Measurements from ENCODE around the gene LRP5. TPM values are rescaled to one million over a fixed set of nuclear protein-coding genes. Genes with fewer than 3 reads are reported as not detected.

LRP5 gene
- total RNA-seq, 1 experiment from 2014 or later: 28.3 TPM

GRCh38 chr11:68311160-68312116 lies 953 bp upstream of the LRP5 start:
- peak; percentile 63 for DNase-seq
- Histone ChIP-seq H3K4me3 (ENCODE audit: insufficient read depth, low read depth, low read length) (peak overlapping the region; percentile 34), H3K27me3 (ENCODE audit: control insufficient read depth, insufficient read depth, low read length) (0 out of 2 replicates have a peak, but pooled peaks cover 2% of the 10 kb centered on the region), H3K36me3 (replicated peaks; ENCODE audit: control insufficient read depth, insufficient read depth, low read length) (no peaks in the 10 kb centered on the region)

DNA sequence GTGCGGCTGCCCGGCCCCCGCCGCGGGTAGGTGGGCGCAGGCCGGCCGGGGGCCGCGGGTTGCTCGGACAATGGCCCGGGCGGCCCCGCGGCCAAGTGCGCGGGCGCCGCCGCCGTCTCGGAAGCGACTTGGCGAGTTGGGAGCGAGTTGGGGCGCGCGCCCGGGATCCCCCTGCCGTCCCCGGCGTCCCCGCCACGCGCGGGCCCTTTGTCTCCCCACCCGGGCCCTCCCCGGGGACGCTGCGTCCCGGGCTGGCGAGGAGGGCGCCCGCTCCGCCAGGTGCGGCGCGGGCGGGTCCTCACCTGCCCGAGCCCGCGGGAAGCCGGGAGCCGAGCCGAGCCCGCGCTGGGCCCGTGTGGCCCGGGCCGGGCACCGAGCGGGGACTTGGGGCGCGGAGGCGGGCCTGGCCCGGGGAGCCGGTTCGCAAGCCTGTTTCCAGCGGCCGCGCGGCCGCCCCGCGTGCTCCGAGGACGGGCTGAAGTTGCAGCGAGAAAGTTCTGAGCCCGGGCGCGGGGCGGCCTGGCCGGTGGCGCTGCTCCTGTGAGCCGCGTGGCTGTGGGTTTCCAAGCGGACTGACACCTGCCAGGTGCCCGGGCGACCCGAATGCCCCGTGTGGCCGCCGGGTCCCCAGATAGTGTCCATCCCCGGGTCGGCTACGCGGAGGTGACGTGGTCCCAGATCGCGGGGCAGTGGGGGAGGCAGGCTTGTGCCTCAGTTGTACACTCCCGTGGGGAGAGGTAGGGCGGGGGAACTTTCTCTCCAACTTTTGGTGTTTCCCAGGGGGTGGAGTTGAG lies 586 bp downstream of the LRP5 start:
- peak; percentile 89 for DNase-seq
- Histone ChIP-seq H3K36me3 (replicated peaks; ENCODE audit: control insufficient read depth, insufficient read depth, low read length) (no peaks in the 10 kb centered on the region), H3K4me3 (ENCODE audit: insufficient read depth, low read depth, low read length) (peak overlapping the region; percentile 73), H3K27me3 (ENCODE audit: control insufficient read depth, insufficient read depth, low read length) (0 out of 2 replicates have a peak, but pooled peaks cover 2% of the 10 kb centered on the region)

DNA sequence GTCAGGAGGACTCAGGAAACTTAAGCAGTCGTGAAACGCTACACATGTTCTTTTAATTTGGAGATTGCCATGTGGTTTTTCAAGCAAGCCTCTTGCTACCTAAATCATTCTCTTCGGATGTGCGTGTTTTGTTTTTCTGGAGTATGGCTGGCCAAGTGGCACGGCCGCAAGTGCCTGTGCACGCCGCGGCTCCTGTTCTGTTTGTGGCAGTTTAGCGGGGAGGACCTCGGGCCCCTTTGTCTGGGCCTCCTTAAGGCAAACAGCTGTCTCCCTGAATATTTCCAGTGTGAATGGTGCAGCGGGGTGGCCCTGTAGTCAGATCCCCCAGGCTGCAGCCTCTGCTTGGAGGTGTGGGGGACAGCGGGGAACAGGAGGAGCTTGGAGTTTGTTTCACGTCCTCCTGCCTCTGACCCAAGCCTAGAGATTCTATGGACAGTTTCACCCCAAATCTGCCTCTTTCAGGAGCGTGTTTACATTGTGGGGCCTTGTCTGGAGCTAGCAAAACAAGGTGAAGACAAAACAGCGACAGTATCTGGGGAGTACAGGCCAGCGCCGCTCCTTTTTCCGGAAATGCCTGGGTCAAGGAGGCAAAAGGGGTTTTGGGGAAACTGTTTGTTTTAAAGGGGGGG lies 1.3 kb downstream of the LRP5 start:
- no peaks in the 10 kb centered on the region for H3K36me3 ChIP-seq (replicated peaks; ENCODE audit: control insufficient read depth, insufficient read depth, low read length)
- H3K4me3 ChIP-seq (ENCODE audit: insufficient read depth, low read depth, low read length): peak overlapping the region; percentile 73
- H3K27me3 ChIP-seq (ENCODE audit: control insufficient read depth, insufficient read depth, low read length): 0 out of 2 replicates have a peak, but pooled peaks cover 2% of the 10 kb centered on the region
- peak; percentile 79 for DNase-seq

DNA sequence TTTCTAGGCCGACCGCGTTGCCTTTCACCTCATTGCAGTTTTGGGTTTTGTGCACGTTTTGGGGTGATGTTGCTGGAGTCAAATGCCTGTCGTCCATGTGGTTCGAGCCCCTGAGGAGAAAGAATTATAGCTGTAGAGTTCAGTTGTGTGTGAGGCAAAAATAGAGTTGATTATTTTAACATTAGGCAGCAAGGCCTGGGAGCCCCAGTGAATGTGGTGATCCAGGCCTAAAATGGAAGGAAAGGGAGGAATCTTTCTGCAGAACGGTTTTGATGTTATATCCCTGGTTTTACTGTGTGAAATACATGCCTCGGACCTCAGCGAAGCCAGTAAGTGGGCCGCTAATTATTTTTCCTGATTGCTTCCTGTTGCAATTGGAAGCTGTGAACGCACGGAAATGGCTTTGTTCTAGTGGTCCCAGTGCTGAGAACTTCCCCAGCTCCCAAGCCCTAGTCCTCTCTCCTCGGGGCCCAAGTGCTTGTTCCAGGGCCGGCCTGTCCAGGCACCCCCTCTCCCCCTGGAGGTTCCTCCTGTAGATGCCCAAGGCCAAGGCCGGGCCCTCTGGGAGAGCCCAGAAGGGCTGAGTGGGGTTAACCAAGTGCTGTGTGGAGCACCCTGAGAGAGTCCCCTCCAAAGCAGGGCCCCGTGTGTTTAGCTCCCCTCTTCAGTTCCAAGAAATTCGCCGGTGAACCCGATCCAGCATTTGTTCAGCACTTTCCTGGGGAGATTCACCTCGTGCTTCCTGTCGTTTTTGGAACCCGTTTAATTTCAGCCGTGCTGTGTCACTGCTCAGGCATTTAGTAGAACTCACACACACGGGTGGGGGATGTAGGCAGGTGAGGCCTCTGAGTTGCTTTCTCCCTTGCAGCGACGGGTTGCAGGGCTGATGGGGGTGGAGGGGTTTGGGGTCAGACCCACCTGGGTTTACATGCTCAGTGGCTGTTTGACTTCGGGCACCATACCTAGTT lies 2.1 kb downstream of the LRP5 start:
- Histone ChIP-seq H3K27me3 (ENCODE audit: control insufficient read depth, insufficient read depth, low read length) (0 out of 2 replicates have a peak, but pooled peaks cover 2% of the 10 kb centered on the region), H3K4me3 (ENCODE audit: insufficient read depth, low read depth, low read length) (peak overlapping the region; percentile 73), H3K36me3 (replicated peaks; ENCODE audit: control insufficient read depth, insufficient read depth, low read length) (no peaks in the 10 kb centered on the region)
- peak; percentile 70 for DNase-seq

- H3K4me3 ChIP-seq (ENCODE audit: insufficient read depth, low read depth, low read length): no peak overlapping the region
- DNase-seq: peak; percentile 62
- no peaks in the 10 kb centered on the region for H3K36me3 ChIP-seq (replicated peaks; ENCODE audit: control insufficient read depth, insufficient read depth, low read length)
- 0 out of 2 replicates have a peak, but pooled peaks cover 2% of the 10 kb centered on the region for H3K27me3 ChIP-seq (ENCODE audit: control insufficient read depth, insufficient read depth, low read length)
Observed at GRCh38 chr11:68315171-68315920, 3.0 kb downstream of the LRP5 start.

DNA sequence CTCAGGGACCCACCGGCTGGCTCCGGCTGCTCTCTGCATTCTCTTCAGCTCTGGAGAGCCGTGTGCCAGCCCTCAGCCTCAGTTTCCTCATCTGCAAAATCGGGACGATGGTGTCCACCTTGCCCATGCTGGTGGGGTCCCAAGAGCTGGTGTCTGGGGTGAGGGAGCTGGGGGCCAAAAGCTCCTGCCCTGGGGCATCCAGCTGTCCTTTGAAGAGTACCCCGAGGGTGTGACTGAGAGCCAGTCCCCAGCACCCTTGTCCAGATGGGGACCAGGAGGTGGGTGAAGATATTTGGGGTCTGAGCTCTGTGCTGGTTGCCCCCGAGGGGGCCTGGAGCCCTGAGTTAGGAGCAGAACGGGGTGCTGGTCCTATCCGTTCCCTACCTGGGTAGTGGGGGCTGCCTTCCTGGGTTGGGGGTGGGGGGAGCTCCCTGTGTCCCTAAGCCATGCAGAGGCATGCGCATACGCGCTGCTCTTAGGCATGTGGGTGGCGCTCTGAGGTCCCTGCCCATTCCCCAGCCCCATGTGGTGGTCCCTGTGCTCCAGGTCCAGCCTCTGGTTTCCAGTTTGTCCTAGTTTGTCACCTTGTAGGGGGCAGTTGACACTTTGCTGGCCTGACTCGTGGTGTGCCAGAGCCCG lies 4.9 kb downstream of the LRP5 start:
- peak; percentile 74 for DNase-seq
- Histone ChIP-seq H3K36me3 (replicated peaks; ENCODE audit: control insufficient read depth, insufficient read depth, low read length) (no peaks in the 10 kb centered on the region), H3K4me3 (ENCODE audit: insufficient read depth, low read depth, low read length) (no peak overlapping the region), H3K27me3 (ENCODE audit: control insufficient read depth, insufficient read depth, low read length) (no peaks in the 10 kb centered on the region)

GRCh38 chr11:68321293-68322051 lies 9.1 kb downstream of the LRP5 start:
- no peak for DNase-seq
- no peaks in the 10 kb centered on the region for H3K27me3 ChIP-seq (ENCODE audit: control insufficient read depth, insufficient read depth, low read length)
- no peaks in the 10 kb centered on the region for H3K36me3 ChIP-seq (replicated peaks; ENCODE audit: control insufficient read depth, insufficient read depth, low read length)
- no peak overlapping the region for H3K4me3 ChIP-seq (ENCODE audit: insufficient read depth, low read depth, low read length)

DNA sequence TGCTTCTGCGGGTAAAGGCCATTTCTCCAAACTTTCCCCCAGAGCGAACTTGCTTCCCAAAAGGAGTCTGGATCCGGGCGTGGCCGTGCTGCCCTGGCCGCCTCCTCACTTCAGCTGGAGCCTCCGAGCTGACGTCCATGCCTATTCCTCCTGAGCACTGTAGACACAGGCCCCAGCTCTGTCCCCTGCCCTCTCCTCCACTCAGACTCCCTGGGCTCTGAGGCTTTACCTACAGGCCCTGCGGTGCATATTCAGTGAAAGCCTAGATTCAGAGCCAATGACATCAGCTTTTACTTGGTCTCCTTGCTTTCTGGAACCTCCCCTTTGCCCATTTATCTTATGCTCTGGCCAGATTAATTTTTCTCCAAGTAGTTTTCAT lies 9.7 kb downstream of the LRP5 start:
- H3K27me3 ChIP-seq (ENCODE audit: control insufficient read depth, insufficient read depth, low read length): no peaks in the 10 kb centered on the region
- H3K36me3 ChIP-seq (replicated peaks; ENCODE audit: control insufficient read depth, insufficient read depth, low read length): no peaks in the 10 kb centered on the region
- H3K4me3 ChIP-seq (ENCODE audit: insufficient read depth, low read depth, low read length): no peak overlapping the region
- peak; percentile 51 for DNase-seq

- H3K36me3 ChIP-seq (replicated peaks; ENCODE audit: control insufficient read depth, insufficient read depth, low read length): no peaks in the 10 kb centered on the region
- DNase-seq: peak; percentile 36
- H3K27me3 ChIP-seq (ENCODE audit: control insufficient read depth, insufficient read depth, low read length): no peaks in the 10 kb centered on the region
- H3K4me3 ChIP-seq (ENCODE audit: insufficient read depth, low read depth, low read length): no peak overlapping the region
Observed at GRCh38 chr11:68324241-68324640, 11.8 kb downstream of the LRP5 start.

GRCh38 chr11:68324695-68325094 lies 12.3 kb downstream of the LRP5 start:
- DNase-seq: peak; percentile 38
- no peak overlapping the region for H3K4me3 ChIP-seq (ENCODE audit: insufficient read depth, low read depth, low read length)
- no peaks in the 10 kb centered on the region for H3K36me3 ChIP-seq (replicated peaks; ENCODE audit: control insufficient read depth, insufficient read depth, low read length)
- H3K27me3 ChIP-seq (ENCODE audit: control insufficient read depth, insufficient read depth, low read length): no peaks in the 10 kb centered on the region

- DNase-seq: peak; percentile 86
- H3K27me3 ChIP-seq (ENCODE audit: control insufficient read depth, insufficient read depth, low read length): no peaks in the 10 kb centered on the region
- no peak overlapping the region for H3K4me3 ChIP-seq (ENCODE audit: insufficient read depth, low read depth, low read length)
- H3K36me3 ChIP-seq (replicated peaks; ENCODE audit: control insufficient read depth, insufficient read depth, low read length): no peaks in the 10 kb centered on the region
Observed at GRCh38 chr11:68325183-68325906, 13.0 kb downstream of the LRP5 start.

DNA sequence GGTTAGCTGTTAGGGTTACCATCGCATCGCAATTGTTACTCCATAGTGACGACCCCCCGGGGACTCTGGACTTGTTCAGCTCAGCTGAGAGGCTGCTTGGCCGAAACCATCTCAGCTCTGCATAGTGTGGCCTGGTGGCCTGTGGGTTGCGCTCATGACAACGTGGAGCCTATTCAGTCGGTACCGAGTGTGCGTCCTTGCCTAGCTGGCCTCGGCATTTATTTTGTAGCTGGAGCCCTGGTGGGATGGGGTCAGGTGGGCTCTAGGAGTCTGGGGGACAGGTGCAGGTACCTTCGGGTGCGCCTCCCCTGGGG lies 13.5 kb downstream of the LRP5 start:
- Histone ChIP-seq H3K27me3 (ENCODE audit: control insufficient read depth, insufficient read depth, low read length) (no peaks in the 10 kb centered on the region), H3K36me3 (replicated peaks; ENCODE audit: control insufficient read depth, insufficient read depth, low read length) (no peaks in the 10 kb centered on the region), H3K4me3 (ENCODE audit: insufficient read depth, low read depth, low read length) (no peak overlapping the region)
- peak; percentile 34 for DNase-seq

All from H7 (cell line).